GM18502 (cell line): ENCODE results near the gene DGAT2.
"Not testable (repeated sequence)": the region's sequence is repeated elsewhere in the genome, so short reads cannot be mapped to it uniquely, and the experiment has no call there.

Experiments
- ATAC-seq: cut with Tn5 transposase; IDR thresholded peaks from one replicate; pipeline ENCODE4 v1.9.1; 2021; ENCODE audit warnings: mild to moderate bottlenecking; ENCODE audit not compliant: unreplicated experiment, poor library complexity

The DGAT2 gene

GRCh38 chr11:75768112-75768908 lies at the start of gene DGAT2:
Gene DGAT2, plus strand, starts transcription at chr11:75768778. Its CDS starts 214 bp downstream, at chr11:75768992.
- peak; percentile 76 for ATAC-seq

GRCh38 chr11:75719340-75720239 lies 49.0 kb upstream of the DGAT2 start:
- no peak for ATAC-seq

- ATAC-seq: no peak
Measured at GRCh38 chr11:75720639-75721038, 47.9 kb upstream of the DGAT2 start.

- ATAC-seq: no peak
Measured at GRCh38 chr11:75721852-75722668, 46.5 kb upstream of the DGAT2 start.

- ATAC-seq: no peak
Measured at GRCh38 chr11:75722669-75723042, 45.9 kb upstream of the DGAT2 start.

- no peak for ATAC-seq
Measured at GRCh38 chr11:75725547-75726320, 42.8 kb upstream of the DGAT2 start.

- no peak for ATAC-seq
Measured at GRCh38 chr11:75728992-75729391, 39.6 kb upstream of the DGAT2 start.

GRCh38 chr11:75731095-75731494 lies 37.5 kb upstream of the DGAT2 start:
- ATAC-seq: no peak

- ATAC-seq: no peak
Measured at GRCh38 chr11:75733071-75733430, 35.5 kb upstream of the DGAT2 start.

GRCh38 chr11:75733431-75734107 lies 35.0 kb upstream of the DGAT2 start:
- ATAC-seq: no peak

- no peak for ATAC-seq
Measured at GRCh38 chr11:75734491-75735180, 33.9 kb upstream of the DGAT2 start.

GRCh38 chr11:75735181-75735845 lies 33.3 kb upstream of the DGAT2 start:
- no peak for ATAC-seq

- ATAC-seq: no peak
Measured at GRCh38 chr11:75737314-75737713, 31.3 kb upstream of the DGAT2 start.

- no peak for ATAC-seq
Measured at GRCh38 chr11:75740681-75741080, 27.9 kb upstream of the DGAT2 start.

- not testable (repeated sequence) for ATAC-seq
Measured at GRCh38 chr11:75743159-75743558, 25.4 kb upstream of the DGAT2 start.

GRCh38 chr11:75743711-75744563 lies 24.6 kb upstream of the DGAT2 start:
- no peak for ATAC-seq

GRCh38 chr11:75745807-75746206 lies 22.8 kb upstream of the DGAT2 start:
- no peak for ATAC-seq
